Heart right ventricle (tissue), 16 donors: ENCODE results near the gene CNTNAP4. TPM values are rescaled to one million over a fixed set of nuclear protein-coding genes. Genes with fewer than 3 reads are reported as not detected.

Experiments used
- ATAC-seq, 8 donors: fragments of 200-7000 bp; cut with Tn5 transposase; one replicate each; pipeline ENCODE4 v1.9.1; 2020; ENCODE audit warnings: mild to moderate bottlenecking in 8 of 8, moderate library complexity in 8 of 8, moderate number of reproducible peaks in 1 of 8
- DNase-seq, 2 donors: peaks; one replicate each; pipeline ENCODE4 v3.0.0-alpha.2; 2020
- H3K27ac ChIP-seq, 10 donors: fragments of 200-600 bp; sonication (generic) in 2 of 10; one replicate each; pipeline versions ENCODE4 v1.5.0 to v1.8.0; 2020 to 2022; ENCODE audit warnings: mild to moderate bottlenecking in 3 of 10
- H3K27me3 ChIP-seq, 7 donors: fragments of 200-600 bp; one replicate each; pipeline ENCODE4 v1.8.0; 2021 to 2022; ENCODE audit warnings: mild to moderate bottlenecking in 2 of 7
- H3K36me3 ChIP-seq, 9 donors: fragments of 200-600 bp; sonication (generic) in 1 of 9; one replicate each; pipeline versions ENCODE4 v1.5.0 to v1.8.0; 2020 to 2022; ENCODE audit warnings: mild to moderate bottlenecking in 2 of 9
- H3K4me1 ChIP-seq, 9 donors: fragments of 200-600 bp; sonication (generic) in 1 of 9; one replicate each; pipeline versions ENCODE4 v1.5.0 to v1.8.0; 2020 to 2022; ENCODE audit warnings: mild to moderate bottlenecking in 4 of 9
- H3K4me3 ChIP-seq, 10 donors: fragments of 200-600 bp; sonication (generic) in 2 of 10; one replicate each; pipeline versions ENCODE4 v1.5.0 to v1.8.0; 2020 to 2022; ENCODE audit warnings: mild to moderate bottlenecking in 7 of 10, moderate library complexity in 2 of 10
- H3K9me3 ChIP-seq, 11 donors: fragments of 200-600 bp in 10 of 11; sonication (generic) in 2 of 11; one replicate each; pipeline versions ENCODE4 v1.5.0 to v1.8.0; 2013 to 2022; ENCODE audit warnings: mild to moderate bottlenecking in 2 of 11, control low read depth in 1 of 11, moderate library complexity in 1 of 11
- CTCF ChIP-seq, 9 donors: fragments of 200-600 bp; sonication (generic) in 2 of 9; IDR thresholded peaks; one replicate each; pipeline versions ENCODE4 v1.5.0 to v1.8.0; 2021 to 2022; ENCODE audit warnings: antibody characterized with exemption in 9 of 9, mild to moderate bottlenecking in 5 of 9, moderate library complexity in 1 of 9
- WGBS, 2 donors: extraction: QIAGEN DNeasy Blood & Tissue Kit; methylation state at CpG; one replicate each; pipeline ENCODE4 v1.1.7; 2013; ENCODE audit warnings: inconsistent platforms in 1 of 2; 5-methylcytosine and 5-hydroxymethylcytosine counted together
- intact Hi-C, 10 donors: fragments of 100-400 bp; cut with DNase I; formaldehyde crosslinking; loops; one replicate each; pipeline versions ENCODE4 v1.11.1 to v1.14.2; 2022
- polyA plus RNA-seq, 2 donors: library from polyadenylated mRNA; stranded (reverse); fragments of 200-250 nt; gene quantifications; one replicate each; pipeline ENCODE4 v1.2.3, GENCODE V29; 2013
- total RNA-seq, 10 donors: library from RNA; stranded (reverse); fragmentation: NEBNext Ultra II Directional in 3 of 10; extraction: Animal tissue kit (Norgen Biotek cat#: 25700) in 3 of 10; gene quantifications; one replicate each; pipeline versions ENCODE4 v1.2.1 to v1.2.4, GENCODE V29; 2021 to 2023
- donor health status: Arrhythmogenic right ventricular cardiomyopathy.
- donor health status: ischemic (EF 13 %, LVEDD 7.1; RV severe dilation, severe dysfunction).
- donor health status: healthy with polysubstance abuse.
- donor health status: DM: no; HTN: yes; CAD: no.
- donor health status: DM: no; HTN: no; CAD: no.
- donor health status: ischemic (EF 25% LVEDD 6.9; RV normal size, moderate dysfunction).
- donor health status: ischemic (EF 25% LVEDD 5.7; RV mildly dilated, moderate dysfunction).
- donor health status: healthy.
- donor health status: DM: yes; HTN: yes; CAD: no.
- donor health status: Ischemic cardiomyopathy.
- donor health status: ischemic (EF 35%, LVEDD 5.7; RV mildly dilated, moderate dysfunction).
- donor health status: nonischemic (EF 11% LVEDD 7.7; RV severe dilation, severe dysfunction).
- donor health status: DM: yes; HTN: yes; CAD: no.
- donor health status: PGD.
- donor health status: ischemic (EF 29% LVEDD 5.4; RV normal size, mild dysfunction).
- donor health status: nonischemic (EF 23%, LVEDD 6.1; RV moderate dilation, normal function).

The CNTNAP4 gene
- total and polyA plus RNA-seq, 12 donors = not detected

DNA sequence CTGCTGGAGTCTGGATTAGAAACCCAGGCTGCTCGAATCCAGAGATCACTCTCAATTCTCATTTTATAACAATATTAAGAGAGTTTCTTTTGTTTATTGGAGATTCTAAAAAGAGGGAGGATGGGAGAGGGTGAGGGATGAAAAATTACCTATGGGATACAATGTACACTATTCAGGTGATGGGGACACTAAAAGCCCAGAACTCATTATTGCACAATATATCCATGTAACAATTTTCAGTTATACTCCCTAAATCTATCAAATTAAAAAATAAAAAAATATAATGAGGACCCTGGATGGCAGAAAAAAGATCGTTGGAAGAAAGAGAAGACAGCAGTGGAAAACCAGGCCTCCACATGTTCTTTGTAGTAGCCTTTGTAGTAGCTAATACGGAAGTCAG lies 100.8 kb downstream of the CNTNAP4 start:
- Histone ChIP-seq H3K4me3 (no peak overlapping the region), H3K27ac (no peak overlapping the region), H3K4me1 (no peaks in the 10 kb centered on the region), H3K27me3 (no peaks in the 10 kb centered on the region), H3K9me3 (no peaks in the 10 kb centered on the region), H3K36me3 (no peaks in the 10 kb centered on the region)
- ATAC-seq = no peak
- DNase-seq = no peak
- TF ChIP-seq CTCF (IDR thresholded peaks at IDR 0.05) = no peak
- intact Hi-C loops = no loop called here
- 82 to 89% methylated on average over 3 of the region's 3 CpGs for WGBS, 2 donors

GRCh38 chr16:76381096-76381495 lies 103.9 kb downstream of the CNTNAP4 start:
- Histone ChIP-seq H3K4me3 (no peak overlapping the region), H3K9me3 (no peaks in the 10 kb centered on the region), H3K27me3 (no peaks in the 10 kb centered on the region), H3K27ac (no peak overlapping the region), H3K36me3 (no peaks in the 10 kb centered on the region), H3K4me1 (no peaks in the 10 kb centered on the region)
- ATAC-seq (no peak), DNase-seq (no peak)
- TF ChIP-seq CTCF (IDR thresholded peaks at IDR 0.05) = no peak
- WGBS, 2 donors = 22 to 24% methylated on average over 1 of the region's 1 CpG
- intact Hi-C loops = no loop called here

GRCh38 chr16:76385601-76386230 lies 108.5 kb downstream of the CNTNAP4 start:
- Histone ChIP-seq H3K4me1 (no peaks in the 10 kb centered on the region), H3K9me3 (no peaks in the 10 kb centered on the region), H3K36me3 (no peaks in the 10 kb centered on the region), H3K27ac (no peak overlapping the region), H3K4me3 (no peak overlapping the region), H3K27me3 (no peaks in the 10 kb centered on the region)
- ATAC-seq (no peak), DNase-seq (no peak)
- 81 to 89% methylated on average over 7 of the region's 7 CpGs for WGBS, 2 donors
- intact Hi-C loops = no loop called here
- no peak for TF ChIP-seq CTCF (IDR thresholded peaks at IDR 0.05)

- Histone ChIP-seq H3K4me3 (no peak overlapping the region), H3K36me3 (no peaks in the 10 kb centered on the region), H3K9me3 (no peaks in the 10 kb centered on the region), H3K27ac (no peak overlapping the region), H3K4me1 (no peaks in the 10 kb centered on the region), H3K27me3 (no peaks in the 10 kb centered on the region)
- ATAC-seq = peak in 4 of 8 donors; percentile 24 to 86 (median 78)
- no peak for TF ChIP-seq CTCF (IDR thresholded peaks at IDR 0.05)
- intact Hi-C loops = no loop called here
- DNase-seq = no peak
These were observed 109.6 kb downstream of the CNTNAP4 start for GRCh38 chr16:76386784-76387183.
